Stimulated activated naive CD4-positive, alpha-beta T cell treated with Interleukin-2 at 50 U/mL for 16 hours (primary cell): ENCODE measurements around the gene SAMHD1.
"Not testable (repeated sequence)": the region's sequence is repeated elsewhere in the genome, so short reads cannot be mapped to it uniquely, and the experiment has no call there.

Source experiments
- DNase-seq: peaks from one replicate; lab custom pipeline; 2025; lab: John Stamatoyannopoulos, UW

The SAMHD1 gene

DNA sequence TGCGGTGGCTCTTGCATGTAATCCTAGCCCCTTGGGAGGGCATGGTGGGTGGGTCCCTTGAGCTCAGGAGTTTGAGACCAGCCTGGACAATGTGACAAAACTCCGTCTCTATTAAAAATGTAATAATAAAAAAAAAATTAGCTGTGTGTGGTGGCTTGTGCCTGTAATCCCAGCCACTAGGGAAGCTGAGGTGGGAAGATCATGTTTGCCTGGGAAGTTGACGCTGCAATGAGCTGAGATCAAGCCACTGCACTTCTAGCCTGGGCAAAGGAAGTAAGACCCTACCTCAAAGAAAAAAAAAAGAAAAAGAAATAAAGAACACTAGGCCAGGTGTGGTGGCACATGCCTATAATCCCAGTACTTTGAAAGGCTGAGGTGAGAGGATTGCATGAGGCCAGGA lies 4.5 kb upstream of the SAMHD1 start:
- no peak for DNase-seq

DNA sequence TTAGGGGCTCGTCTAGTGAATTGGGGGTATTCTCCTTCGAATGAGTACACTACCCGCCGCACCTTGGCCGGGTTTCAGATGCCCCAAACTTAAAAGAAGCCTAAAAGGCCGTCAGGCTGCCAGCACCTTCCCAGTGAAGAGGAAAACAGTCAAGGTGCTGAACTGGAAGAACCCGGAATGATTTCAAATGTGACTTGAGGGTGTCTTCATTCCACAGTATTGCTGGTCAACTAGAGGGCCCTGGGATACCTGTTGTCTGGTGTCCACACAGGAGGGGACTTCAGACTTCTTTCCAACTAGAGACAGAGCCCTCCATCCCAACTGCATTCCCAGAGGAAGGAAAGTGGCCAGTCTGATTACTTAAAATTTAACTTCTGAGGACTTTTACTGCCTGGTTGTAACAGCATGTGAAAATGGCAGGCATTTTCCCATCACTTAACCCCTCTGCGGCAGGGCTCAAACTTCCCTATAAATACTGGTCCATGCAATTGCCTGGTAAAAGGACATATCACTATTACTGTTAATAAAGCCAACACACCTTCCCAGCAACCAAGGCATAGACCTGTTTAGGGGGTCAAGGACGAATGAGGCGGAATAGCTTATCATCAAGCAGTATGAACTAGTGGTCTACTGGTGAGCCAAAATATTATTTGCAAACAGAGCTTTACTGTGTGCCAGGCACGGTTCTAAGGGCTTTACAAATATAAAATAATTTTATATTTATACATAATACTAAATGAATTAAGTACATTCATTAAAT lies 651 bp upstream of the SAMHD1 start:
- no peak for DNase-seq

DNA sequence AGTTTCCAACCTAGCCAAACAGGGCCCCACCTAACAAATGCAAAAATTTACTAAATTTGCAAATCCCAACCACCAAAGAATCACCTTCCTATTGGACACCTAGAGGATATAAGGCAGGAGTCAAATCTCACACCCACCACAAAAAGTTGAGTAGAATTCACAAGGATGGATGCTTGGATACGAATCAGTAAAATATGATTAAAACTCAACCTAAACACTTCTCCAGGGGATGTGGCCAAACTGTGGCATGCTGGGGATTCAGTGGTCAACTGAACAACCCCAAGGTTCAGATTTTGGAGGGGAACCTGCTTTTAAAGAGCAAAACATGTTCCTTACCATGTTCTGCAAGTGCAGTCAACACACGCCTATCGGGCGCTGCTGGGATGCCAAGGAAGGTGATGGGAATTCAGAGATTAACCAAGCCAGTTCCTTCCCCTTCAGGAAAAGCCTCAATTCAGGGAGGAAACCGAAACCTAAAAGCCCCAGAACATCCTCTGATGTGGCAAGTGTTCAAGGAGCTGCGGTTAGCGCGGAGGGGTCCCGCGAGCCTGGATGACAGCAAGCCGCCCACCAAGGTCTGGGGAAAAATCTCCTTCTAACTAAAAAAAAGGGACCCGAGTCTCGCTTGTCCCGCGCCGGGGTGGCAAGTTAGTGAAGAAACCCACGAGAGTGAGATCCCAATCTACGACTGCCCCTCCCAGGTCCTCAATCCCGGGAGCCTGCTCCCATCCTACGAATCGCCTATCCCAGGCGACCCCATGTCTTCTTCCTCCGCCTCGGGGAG lies 902 bp downstream of the SAMHD1 start:
- DNase-seq: no peak

DNA sequence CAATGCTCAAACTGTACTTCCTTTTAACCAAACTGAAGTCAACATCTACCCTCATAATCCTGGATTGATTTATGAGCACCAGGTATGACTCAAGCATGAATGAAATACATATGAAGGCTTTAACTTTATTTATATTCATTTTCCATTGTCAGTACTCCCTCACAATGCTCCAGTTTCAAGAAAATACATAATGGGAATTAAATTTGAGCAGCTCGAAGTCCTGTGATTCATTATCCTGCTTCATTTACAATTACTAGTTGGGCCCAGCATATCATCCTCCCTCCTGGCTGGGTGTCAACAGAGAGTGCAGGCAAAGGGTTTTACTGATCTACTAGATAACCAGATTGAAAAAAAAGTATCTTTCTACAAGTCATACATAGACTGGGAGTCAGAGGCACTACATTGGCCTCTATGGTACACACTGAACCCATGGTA lies 10.1 kb downstream of the SAMHD1 start:
- DNase-seq: no peak

DNA sequence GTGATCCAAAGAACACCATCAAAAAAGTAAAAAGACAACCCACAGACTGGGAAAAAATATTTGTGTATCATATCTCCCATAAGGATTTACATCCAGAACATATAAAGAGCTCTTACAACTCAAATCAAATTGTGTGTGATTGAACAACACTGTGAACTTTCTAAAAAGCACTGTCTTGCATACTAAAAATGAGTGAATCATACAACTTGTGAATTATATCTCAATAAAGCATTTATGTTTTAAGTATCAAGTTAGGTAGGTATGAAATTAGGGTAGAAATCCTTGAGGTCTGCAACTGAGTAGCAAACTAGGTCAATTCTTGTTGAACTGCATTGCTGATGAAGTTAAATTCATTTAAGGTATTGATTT lies 14.1 kb downstream of the SAMHD1 start:
- no peak for DNase-seq

DNA sequence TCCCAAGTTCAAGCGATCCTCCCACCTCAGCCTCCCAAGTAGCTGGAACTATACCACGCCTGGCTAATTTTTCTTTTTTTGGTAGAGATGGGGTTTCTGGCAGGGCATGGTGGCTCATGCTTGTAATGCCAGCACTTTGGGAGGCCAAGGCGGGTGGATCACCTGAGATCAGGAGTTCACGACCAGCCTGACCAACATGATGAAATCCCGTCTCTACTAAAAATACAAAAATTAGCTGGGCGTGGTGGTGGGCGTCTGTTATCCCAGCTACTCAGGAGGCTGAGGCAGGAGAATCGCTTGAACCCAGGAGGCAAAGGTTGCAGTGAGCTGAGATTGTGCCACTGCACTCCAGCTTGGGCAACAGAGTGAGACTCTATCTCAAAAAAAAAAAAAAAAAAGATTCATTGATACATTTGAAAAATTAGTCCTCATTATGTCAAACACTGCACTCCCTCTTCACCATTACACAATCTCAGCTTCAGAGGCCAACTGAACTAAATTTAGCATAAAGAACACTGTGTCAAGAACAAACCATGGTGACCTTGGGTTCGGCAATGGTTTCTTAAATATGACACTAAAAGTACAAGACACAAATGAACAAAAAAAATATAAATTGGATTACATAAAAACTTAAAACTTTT lies 14.6 kb downstream of the SAMHD1 start:
- DNase-seq: not testable (repeated sequence)

DNA sequence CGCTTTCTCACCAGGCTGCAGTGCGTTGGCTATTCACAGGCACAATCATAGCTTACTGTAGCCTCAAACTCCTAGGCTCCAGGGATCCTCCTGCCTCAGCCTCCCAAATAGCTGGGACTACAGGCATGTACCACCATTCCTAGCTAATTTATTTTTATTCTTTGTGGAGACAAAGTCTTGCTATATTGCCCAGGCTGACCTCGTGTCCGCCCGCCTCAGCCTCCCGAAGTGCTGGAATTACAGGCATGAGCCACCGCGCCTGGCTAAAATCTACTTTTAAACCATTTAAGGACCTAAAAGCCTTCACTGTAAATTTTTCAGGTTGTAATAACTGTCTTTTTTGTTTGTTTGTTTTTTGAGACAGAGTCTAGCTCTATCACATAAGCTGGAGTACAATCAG lies 15.2 kb downstream of the SAMHD1 start:
- DNase-seq: no peak

DNA sequence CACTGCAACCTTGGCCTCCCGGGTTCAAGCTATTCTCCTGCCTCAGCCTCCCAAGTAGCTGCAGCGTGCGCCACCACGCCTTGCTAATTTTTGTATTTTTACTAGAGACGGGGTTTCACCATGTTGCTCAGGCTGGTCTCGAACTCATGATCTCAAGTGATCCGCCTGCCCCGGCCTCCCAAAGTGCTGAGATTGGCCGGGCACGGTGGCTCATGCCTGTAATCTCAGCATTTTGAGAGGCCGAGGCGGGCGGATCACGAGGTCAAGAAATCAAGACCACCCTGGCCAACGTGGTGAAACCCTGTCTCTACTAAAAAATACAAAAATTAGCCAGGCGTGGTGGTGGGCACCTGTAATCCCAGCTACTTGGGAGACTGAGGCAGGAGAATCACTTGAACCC lies 17.9 kb downstream of the SAMHD1 start:
- DNase-seq: not testable (repeated sequence)

DNA sequence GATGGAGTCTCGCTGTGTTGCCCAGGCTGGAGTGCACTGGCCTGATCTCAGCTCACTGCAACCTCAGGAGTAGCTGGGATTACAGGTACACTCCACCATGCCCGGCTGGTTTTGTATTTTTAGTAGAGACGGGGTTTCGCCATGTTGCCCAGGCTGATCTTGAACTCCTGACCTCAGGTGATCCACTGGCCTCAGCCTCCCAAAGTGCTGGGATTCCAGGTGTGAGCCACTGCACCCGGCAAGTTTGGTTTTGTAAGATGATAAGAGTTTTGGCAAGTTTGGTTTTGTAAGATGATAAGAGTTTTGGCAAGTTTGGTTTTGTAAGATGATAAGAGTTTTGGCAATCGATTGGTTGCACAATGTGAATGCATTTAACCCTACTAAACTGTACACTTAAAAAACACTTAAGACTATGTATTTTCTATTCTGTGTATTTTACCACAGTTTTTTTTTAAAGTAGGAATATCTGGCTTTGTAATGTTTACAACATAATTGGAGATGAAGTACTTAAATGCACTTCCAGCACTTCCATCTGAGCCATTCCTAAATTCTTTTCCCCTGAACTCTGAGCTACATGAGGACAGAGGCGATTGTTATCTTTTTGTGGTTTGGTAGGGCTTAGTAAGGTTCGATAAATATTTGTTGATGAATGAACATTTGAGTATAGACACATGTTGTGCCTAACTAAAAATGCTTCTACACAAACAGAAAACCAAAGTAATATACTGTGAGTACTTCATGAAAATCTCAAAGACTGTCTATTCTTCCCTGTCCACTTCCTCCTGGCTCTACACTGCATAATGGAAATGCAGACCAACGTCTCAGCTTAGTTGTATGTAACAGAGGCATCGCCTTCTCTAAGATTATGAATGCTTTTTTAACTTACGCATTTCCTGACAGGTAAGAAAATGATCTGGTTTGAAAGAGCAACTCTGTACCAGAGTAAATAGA lies 18.8 kb downstream of the SAMHD1 start:
- DNase-seq: no peak

DNA sequence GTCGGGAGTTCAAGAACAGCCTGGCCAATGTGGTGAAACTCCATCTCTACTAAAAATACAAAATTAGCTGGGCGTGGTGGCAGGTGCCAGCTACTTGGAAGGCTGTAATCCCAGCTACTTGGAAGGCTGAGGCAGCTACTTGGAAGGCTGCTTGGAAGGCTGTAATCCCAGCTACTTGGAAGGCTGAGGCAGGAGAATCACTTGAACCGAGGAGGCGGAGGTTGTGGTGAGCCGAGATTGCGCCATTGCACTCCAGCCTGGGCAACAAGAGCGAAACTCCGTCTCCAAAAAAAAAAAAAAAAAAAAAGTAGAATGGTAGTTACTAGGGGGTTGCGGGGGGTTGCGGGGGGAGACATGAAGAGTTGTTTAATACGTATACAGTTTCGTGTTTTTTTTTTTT lies 19.4 kb downstream of the SAMHD1 start:
- DNase-seq: not testable (repeated sequence)

DNA sequence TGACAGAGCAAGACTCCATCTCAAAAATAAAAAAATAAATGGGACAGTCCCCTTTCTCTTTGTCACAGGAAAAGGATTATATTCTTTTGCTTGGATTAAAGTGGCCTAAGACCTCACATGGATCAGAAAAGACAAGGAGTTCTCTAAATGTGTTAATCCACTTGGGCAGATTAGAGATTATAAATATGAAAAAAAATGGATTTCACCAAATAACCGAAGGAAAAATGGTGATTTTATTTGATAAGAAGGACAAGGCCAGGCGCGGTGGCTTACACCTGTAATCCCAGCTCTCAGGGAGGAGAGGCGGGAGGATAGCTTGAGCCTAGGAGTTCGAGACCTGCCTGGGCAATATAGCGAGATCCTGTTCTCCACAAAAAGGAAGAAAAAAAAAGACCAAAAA lies 21.8 kb downstream of the SAMHD1 start:
- DNase-seq: no peak

DNA sequence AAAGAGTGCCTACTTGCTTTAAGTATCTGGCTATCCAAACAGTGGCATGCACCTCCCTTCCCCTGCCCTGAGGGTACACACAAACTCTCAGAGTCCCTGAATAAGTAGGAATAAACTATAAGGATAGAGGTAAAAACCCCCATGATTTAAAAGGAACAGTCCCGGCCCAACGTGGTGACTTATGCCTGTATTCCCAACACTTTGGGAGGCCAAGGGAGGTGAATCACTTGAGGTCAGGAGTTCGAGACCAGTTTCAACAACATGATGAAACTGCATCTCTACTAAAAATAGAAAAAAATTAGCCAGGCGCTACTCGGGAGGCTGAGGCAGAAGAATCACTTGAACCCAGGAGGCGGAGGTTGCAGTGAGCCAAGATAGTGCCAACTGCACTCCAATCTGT lies 22.2 kb downstream of the SAMHD1 start:
- DNase-seq: no peak

DNA sequence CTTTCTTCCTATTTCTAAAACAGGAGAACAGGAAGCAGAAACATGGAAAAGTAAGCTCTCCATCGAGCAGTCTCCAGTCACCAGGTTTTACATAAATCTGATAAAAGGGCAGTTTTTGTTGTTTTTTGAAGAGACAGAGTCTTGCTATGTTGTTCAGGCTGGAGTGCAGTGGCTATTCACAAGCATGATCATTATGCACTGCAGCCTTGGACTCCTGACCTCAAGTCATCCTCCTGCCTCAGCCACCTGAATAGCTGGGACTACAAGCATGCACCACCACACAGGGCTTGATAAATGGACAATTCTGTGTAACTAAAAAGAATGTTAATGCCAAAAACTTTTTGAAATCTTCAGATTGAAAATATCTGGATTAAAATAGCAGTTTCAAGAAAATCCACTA lies 23.8 kb downstream of the SAMHD1 start:
- DNase-seq: no peak

DNA sequence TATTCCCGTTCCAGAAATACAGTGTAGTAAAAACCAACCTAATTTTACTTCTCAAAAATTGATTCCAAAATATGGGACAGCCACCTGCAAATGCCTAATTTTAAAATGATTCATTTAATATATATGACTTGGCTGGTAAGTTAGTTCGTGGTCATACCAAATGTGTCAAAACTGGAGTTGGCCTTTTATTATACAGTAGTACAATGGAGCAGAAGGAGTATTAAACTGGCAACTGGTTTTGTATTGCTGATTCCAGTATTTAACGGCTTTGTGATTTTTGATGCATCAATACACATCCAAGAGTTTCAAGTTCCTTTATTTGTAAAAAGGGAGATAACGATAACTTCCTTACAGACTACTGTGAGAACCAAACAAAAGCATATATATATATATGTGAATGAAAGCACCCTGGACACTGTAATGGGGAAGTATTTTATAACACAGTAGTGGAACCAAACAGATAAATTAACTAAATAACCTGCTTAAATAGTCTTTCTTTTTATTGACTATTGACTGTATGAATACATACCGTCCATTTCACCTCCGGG lies 24.8 kb downstream of the SAMHD1 start:
- no peak for DNase-seq

DNA sequence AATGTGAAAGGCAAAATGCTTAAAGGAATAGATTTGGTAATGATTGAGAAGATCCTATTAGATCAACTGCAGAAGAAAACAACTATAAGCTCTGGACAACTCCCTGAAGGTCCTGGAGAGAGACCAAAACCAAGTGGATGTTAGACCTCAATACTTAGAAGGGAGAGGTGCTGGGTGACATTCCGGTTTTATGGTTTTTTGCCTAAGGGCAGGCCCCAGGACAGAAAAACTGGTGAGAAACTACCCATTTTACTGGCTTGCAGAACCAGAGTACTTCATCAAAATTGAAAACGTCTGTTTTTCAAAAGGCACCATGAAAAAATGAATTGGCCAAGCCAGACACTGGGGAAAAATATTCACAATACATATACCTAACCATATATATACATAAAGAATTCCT lies 26.3 kb downstream of the SAMHD1 start:
- DNase-seq: no peak

DNA sequence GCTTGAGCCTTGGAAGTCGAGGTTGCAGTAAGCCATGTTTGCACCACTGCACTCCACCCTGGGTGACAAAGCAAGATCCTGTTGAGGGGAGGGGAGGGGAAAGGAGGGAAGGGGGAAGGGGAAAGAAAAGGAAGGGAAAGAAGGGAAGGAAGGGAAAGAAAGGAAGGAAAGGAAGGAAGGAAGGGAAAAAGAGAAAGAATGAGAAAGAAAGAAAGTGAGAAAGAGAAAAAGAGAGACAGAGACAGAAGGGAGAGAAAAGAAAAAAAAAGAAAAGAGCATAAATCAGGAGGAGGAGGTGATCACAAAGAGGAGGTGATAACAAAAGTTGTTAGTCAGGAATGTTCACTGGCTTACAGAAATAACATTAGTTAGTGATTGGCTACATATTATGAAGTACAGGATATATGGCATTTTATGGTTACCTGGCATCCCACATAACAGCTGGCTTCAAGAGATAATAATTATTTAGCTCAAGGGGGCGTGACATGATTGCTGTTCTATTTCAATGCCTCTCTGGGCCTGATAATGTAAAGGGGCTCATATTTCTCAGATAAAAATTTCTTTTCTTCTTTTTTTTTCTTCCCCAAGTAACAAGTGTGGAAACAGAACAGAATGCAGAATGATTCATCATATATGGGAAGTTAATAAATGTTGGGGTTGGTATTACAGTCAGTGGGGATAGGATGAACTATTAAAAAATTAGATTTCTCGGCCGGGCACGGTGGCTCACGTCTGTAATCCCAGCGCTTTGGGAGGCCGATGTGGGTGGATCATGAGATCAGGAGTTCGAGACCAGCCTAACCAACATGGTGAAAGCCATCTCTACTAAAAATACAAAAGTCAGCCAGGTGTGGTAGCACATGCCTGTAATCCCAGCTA lies 27.1 kb downstream of the SAMHD1 start:
- DNase-seq: no peak

DNA sequence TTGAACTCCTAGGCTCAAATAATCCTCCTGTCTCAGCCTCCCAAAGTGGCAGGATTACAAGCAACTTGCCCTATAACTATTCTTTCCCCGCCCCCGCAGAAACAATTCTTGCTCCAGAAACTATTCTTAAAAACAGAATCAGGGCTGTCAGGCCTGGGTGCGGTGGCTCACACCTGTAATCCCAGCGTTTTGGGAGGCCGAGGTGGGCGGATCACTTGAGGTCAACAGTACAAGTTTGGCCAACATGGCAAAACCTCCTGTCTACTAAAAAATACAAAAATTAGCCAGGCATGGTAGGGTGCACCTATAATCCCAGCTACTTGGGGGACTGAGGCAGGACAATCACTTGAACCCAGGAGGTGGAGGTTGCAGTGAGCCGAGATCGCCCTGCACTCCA lies 31.2 kb downstream of the SAMHD1 start:
- DNase-seq: no peak

DNA sequence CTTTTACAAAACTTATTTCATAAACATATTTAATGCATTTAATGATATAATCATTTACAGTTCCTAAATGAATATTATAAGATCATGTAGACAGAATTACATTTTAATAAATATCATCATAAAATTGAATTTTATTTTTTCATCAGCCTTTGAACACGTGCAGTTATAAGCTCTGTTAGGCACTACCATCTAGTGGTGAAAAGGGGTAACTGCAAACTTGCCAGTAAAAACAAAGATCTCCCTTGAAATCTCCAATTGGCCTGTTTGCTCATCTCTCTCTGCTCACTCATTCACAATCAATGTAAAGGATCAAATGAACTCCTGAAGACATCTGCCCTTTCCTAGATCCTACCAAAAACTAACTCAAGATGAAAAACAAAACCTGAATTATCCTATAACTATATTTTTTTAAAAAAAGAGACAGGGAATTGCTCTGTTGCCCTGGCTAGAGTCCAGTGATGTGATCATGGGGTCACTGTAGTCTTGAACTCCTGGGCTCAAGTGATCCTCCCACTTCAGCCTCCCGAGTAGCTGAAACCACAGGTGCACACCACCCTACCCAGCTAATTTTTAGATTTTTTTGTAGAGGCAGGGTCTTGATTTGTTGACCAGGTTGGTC lies 31.7 kb downstream of the SAMHD1 start:
- no peak for DNase-seq

DNA sequence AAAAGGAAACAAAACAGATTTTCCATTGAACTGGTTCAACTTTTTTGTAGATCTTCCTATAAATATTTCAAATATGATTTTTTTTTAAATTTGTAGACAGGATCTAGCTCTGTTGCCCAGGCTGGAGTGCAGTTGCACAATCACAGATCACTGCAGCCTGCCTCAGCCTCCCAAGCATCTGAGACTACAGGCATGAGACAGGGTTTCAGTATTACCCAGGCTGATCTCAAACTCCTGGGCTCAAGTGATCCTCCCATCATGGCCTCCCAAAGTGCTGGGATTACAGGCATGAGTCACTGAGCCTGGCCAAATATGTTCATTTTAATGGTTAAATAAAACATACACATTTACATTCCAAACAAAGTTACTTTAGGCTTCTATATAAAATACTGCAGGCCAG lies 33.6 kb downstream of the SAMHD1 start:
- no peak for DNase-seq

DNA sequence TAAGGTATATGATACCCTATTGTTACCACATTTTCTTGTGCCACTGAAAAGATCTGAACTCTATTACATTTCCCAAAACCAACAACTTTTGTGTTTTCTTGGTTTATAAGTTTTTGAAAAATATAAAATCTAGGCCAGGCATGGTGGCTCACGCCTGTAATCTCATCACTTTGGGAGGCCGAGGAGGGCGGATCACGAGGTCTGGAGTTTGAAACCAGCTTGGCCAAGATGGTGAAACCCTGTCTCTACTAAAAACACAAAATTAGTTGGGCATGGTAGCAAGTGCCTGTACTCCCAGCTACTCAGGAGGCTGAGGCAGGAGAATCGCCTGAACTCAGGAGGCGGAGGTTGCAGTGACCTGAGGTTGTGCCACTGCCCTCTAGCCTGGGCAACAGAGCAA lies 34.3 kb downstream of the SAMHD1 start:
- no peak for DNase-seq
